Activated CD4-positive, alpha-beta T cell treated with anti-CD3 and anti-CD28 coated beads, Interleukin-2, amount 50 U/mL, for 24 hours (primary cell): ENCODE results near the gene FHIT.

Experiments
- DNase-seq, 2 donors: peaks; one replicate each; pipeline ENCODE4 v3.0.0-alpha.2; 2020; ENCODE audit warnings: low read depth in 1 of 2, low spot score in 1 of 2

FHIT gene

GRCh38 chr3:59764171-59764570 is 1487.1 kb downstream of the FHIT start:
- no peak for DNase-seq

GRCh38 chr3:59762941-59763340 is 1488.3 kb downstream of the FHIT start:
- DNase-seq: no peak

GRCh38 chr3:59759298-59760031 is 1491.8 kb downstream of the FHIT start:
- no peak for DNase-seq

GRCh38 chr3:59758672-59759071 is 1492.6 kb downstream of the FHIT start:
- no peak for DNase-seq

GRCh38 chr3:59756934-59757333 is 1494.3 kb downstream of the FHIT start:
- DNase-seq: no peak

GRCh38 chr3:59754456-59755129 is 1496.7 kb downstream of the FHIT start:
- DNase-seq: no peak

GRCh38 chr3:59753808-59754450 is 1497.3 kb downstream of the FHIT start:
- no peak for DNase-seq

GRCh38 chr3:59752925-59753324 is 1498.3 kb downstream of the FHIT start:
- no peak for DNase-seq

- DNase-seq: no peak
Measured at GRCh38 chr3:59751606-59752005, 1499.6 kb downstream of the FHIT start.

GRCh38 chr3:59750391-59750790 is 1500.9 kb downstream of the FHIT start:
- no peak for DNase-seq

GRCh38 chr3:59749291-59749690 is 1502.0 kb downstream of the FHIT start:
- no peak for DNase-seq

GRCh38 chr3:59746585-59746984 is 1504.7 kb downstream of the FHIT start:
- DNase-seq: no peak

- DNase-seq: no peak
Measured at GRCh38 chr3:59737241-59737640, 1514.0 kb downstream of the FHIT start.

GRCh38 chr3:59734061-59734460 is 1517.2 kb downstream of the FHIT start:
- no peak for DNase-seq

- no peak for DNase-seq
Measured at GRCh38 chr3:59733041-59733809, 1518.0 kb downstream of the FHIT start.

GRCh38 chr3:59731943-59732342 is 1519.3 kb downstream of the FHIT start:
- DNase-seq: no peak

- DNase-seq: no peak
Measured at GRCh38 chr3:59730591-59730990, 1520.7 kb downstream of the FHIT start.

- DNase-seq: no peak
Measured at GRCh38 chr3:59728587-59728908, 1522.7 kb downstream of the FHIT start.

- no peak for DNase-seq
Measured at GRCh38 chr3:59727902-59728586, 1523.2 kb downstream of the FHIT start.

GRCh38 chr3:59726279-59726678 is 1525.0 kb downstream of the FHIT start:
- DNase-seq: no peak

GRCh38 chr3:59717679-59718205 is 1533.5 kb downstream of the FHIT start:
- DNase-seq: no peak
